Uterus (tissue), 2 donors: ENCODE measurements around the gene VASH2.

Experiments used
- POLR2A ChIP-seq, 2 donors: fragments of 450-650 bp; IDR thresholded peaks; one replicate each; pipeline ENCODE4 v1.6.1; 2016; ENCODE audit warnings: antibody characterized with exemption in 2 of 2, mild to moderate bottlenecking in 1 of 2, moderate library complexity in 1 of 2
- TF ChIP-seq, protein P1 (sequence below), 4 experiments: fragments of 200-600 bp in 2 of 4; fragments of 450-650 bp in 2 of 4; sonication (generic) in 2 of 4; IDR thresholded peaks; one replicate each; pipeline ENCODE4 v1.5.1; 2016 to 2019; ENCODE audit warnings: antibody characterized with exemption in 4 of 4, mild to moderate bottlenecking in 2 of 4, moderate library complexity in 1 of 4

GRCh38 chr1:212949771-212950170 lies 570 bp upstream of the VASH2 start:
- TF ChIP-seq, protein P1, sequence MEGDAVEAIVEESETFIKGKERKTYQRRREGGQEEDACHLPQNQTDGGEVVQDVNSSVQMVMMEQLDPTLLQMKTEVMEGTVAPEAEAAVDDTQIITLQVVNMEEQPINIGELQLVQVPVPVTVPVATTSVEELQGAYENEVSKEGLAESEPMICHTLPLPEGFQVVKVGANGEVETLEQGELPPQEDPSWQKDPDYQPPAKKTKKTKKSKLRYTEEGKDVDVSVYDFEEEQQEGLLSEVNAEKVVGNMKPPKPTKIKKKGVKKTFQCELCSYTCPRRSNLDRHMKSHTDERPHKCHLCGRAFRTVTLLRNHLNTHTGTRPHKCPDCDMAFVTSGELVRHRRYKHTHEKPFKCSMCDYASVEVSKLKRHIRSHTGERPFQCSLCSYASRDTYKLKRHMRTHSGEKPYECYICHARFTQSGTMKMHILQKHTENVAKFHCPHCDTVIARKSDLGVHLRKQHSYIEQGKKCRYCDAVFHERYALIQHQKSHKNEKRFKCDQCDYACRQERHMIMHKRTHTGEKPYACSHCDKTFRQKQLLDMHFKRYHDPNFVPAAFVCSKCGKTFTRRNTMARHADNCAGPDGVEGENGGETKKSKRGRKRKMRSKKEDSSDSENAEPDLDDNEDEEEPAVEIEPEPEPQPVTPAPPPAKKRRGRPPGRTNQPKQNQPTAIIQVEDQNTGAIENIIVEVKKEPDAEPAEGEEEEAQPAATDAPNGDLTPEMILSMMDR (IDR thresholded peaks at IDR 0.05), result no peak
- no peak for TF ChIP-seq POLR2A (IDR thresholded peaks at IDR 0.05)
